GM12878 (cell line): Measurements from ENCODE around the gene KLB. TPM values are rescaled to one million over a fixed set of nuclear protein-coding genes. Genes with fewer than 3 reads are reported as not detected.
"Not testable (repeated sequence)": the region's sequence is repeated elsewhere in the genome, so short reads cannot be mapped to it uniquely, and the experiment has no call there.

ENCODE experiments used
- ATAC-seq: fragments of 200-7000 bp; cut with Tn5 transposase; 3 replicates; pipeline ENCODE4 v1.9.1; 2020; ENCODE audit warnings: mild to moderate bottlenecking, moderate library complexity
- BruUV-seq: library from RNA; stranded (reverse); fragments of 400-500 nt; replicated peaks from 2 replicates; lab custom pipeline; 2021; lab: Mats Ljungman, UMichigan
- CTCF ChIA-PET: fragments of 300-600 bp; sonication (Branson Sonifier 250); formaldehyde crosslinking; extraction: SDS; loops from one replicate; lab custom pipeline; 2021; ENCODE audit warnings: inconsistent platforms; lab: Yijun Ruan, JAX
- POLR2A ChIA-PET: fragments of 350-600 bp; formaldehyde crosslinking; extraction: SDS; loops from one replicate; lab custom pipeline; 2021; ENCODE audit warnings: inconsistent platforms; lab: Charles Lee
- RAD21 ChIA-PET: fragments of 300-600 bp; sonication (Branson Sonifier 250); formaldehyde crosslinking; loops from one replicate; lab custom pipeline; 2023; ENCODE audit warnings: antibody characterized with exemption; ENCODE audit not compliant: unreplicated experiment; lab: Charles Lee
- SMC1A ChIA-PET: fragments of 300-600 bp; sonication (Branson Sonifier 250); formaldehyde crosslinking; loops from one replicate; lab custom pipeline; 2023; ENCODE audit not compliant: unreplicated experiment, uncharacterized antibody; lab: Charles Lee
- DNase-seq: peaks from one replicate; pipeline ENCODE4 v3.0.0-alpha.2; 2011; ENCODE audit warnings: low read depth, low spot score
- FAIRE-seq: peaks from 3 replicates; lab custom pipeline; 2011; peaks lifted over from hg19 to GRCh38; lab: Jason Lieb, UNC
- H2AFZ ChIP-seq: 2 replicates; pipeline ENCODE4 v1.6.0; 2011; ENCODE audit warnings: low read depth, low read length, control low read depth; ENCODE audit not compliant: control insufficient read depth
- H3K27ac ChIP-seq: 2 replicates; pipeline ENCODE4 v1.5.1; 2011; ENCODE audit warnings: control low read depth; ENCODE audit not compliant: control insufficient read depth, insufficient read depth
- H3K27me3 ChIP-seq, 2 experiments: replicated peaks in 1 of 2; 2 replicates each; pipeline versions ENCODE4 v1.6.0 to v1.6.1; 2011; ENCODE audit warnings: low read length in 1 of 2; ENCODE audit not compliant: control insufficient read depth in 2 of 2, insufficient read depth in 2 of 2
- H3K36me3 ChIP-seq, 2 experiments: 2 replicates each; pipeline ENCODE4 v1.5.1; 2011; ENCODE audit warnings: low read length in 1 of 2; ENCODE audit not compliant: control insufficient read depth in 2 of 2, insufficient read depth in 2 of 2
- H3K4me1 ChIP-seq: 2 replicates; pipeline ENCODE4 v1.6.1; 2011; ENCODE audit warnings: mild to moderate bottlenecking, low read length, moderate library complexity, mixed read lengths; ENCODE audit not compliant: control insufficient read depth, insufficient read depth
- H3K4me2 ChIP-seq: 2 replicates; pipeline ENCODE4 v1.6.0; 2011; ENCODE audit warnings: control low read depth; ENCODE audit not compliant: control insufficient read depth, insufficient read depth
- H3K4me3 ChIP-seq: fragments of 200-600 bp; sonication (generic); 2 replicates; pipeline ENCODE4 v1.5.1; 2016
- H3K79me2 ChIP-seq: 2 replicates; pipeline ENCODE4 v1.6.0; 2011; ENCODE audit warnings: low read length; ENCODE audit not compliant: control insufficient read depth, insufficient read depth
- H3K9ac ChIP-seq: 2 replicates; pipeline ENCODE4 v1.8.0; 2011; ENCODE audit warnings: low read length, control low read depth, mixed read lengths; ENCODE audit not compliant: control insufficient read depth, insufficient read depth
- H3K9me3 ChIP-seq: replicated peaks from 3 replicates; pipeline ENCODE4 v1.5.1; 2011; ENCODE audit warnings: mild to moderate bottlenecking, low read length; ENCODE audit not compliant: control insufficient read depth, insufficient read depth
- H4K20me1 ChIP-seq: 2 replicates; pipeline ENCODE4 v1.6.0; 2011; ENCODE audit not compliant: control insufficient read depth, insufficient read depth
- BHLHE40 ChIP-seq, 2 experiments: fragments of 450-650 bp in 1 of 2; IDR thresholded peaks; 2 replicates each; pipeline ENCODE4 v1.6.1; 2011 to 2017; ENCODE audit warnings: low read depth in 2 of 2, borderline replicate concordance in 1 of 2, improper control_type of control experiment in 1 of 2, low read length in 1 of 2, mild to moderate bottlenecking in 1 of 2
- ESRRA ChIP-seq: IDR thresholded peaks from 2 replicates; pipeline ENCODE4 v1.6.1; 2012; ENCODE audit warnings: mild to moderate bottlenecking, low read length, improper control_type of control experiment
- IKZF1 ChIP-seq: fragments of 450-650 bp; conservative IDR thresholded peaks from 2 replicates; pipeline ENCODE4 v1.6.1; 2017; ENCODE audit warnings: antibody characterized with exemption, mild to moderate bottlenecking
- PAX8 ChIP-seq: fragments of 450-650 bp; IDR thresholded peaks from 2 replicates; pipeline ENCODE4 v1.6.1; 2017; ENCODE audit warnings: mild to moderate bottlenecking, moderate library complexity
- SIX5 ChIP-seq: IDR thresholded peaks from 2 replicates; pipeline ENCODE4 v1.6.1; 2011; ENCODE audit warnings: mild to moderate bottlenecking, low read depth, low read length, moderate library complexity; ENCODE audit not compliant: severe bottlenecking
- TCF7 ChIP-seq: IDR thresholded peaks from 2 replicates; pipeline ENCODE4 v1.6.1; 2014; ENCODE audit warnings: antibody characterized with exemption, borderline replicate concordance
- ZNF622 ChIP-seq: fragments of 450-650 bp; IDR thresholded peaks from 2 replicates; pipeline ENCODE4 v1.6.1; 2017; ENCODE audit warnings: mild to moderate bottlenecking, inconsistent platforms
- WGBS: methylation state at CpG from one replicate; pipeline ENCODE4 v1.1.6; 2016; ENCODE audit warnings: low lambda C conversion rate; ENCODE audit not compliant: insufficient replicate concordance, insufficient coverage; ENCODE audit errors: missing lambda C conversion rate; 5-methylcytosine and 5-hydroxymethylcytosine counted together
- in situ Hi-C: fragments of 300-500 bp; cut with MboI; formaldehyde crosslinking; loops from 9 replicates; pipeline ENCODE4 v1.14.3; 2018; ENCODE audit warnings: mixed read lengths
- intact Hi-C: fragments of 100-400 bp; cut with micrococcal nuclease; formaldehyde crosslinking; loops from one replicate; pipeline ENCODE4 v1.14.2; 2022; ENCODE audit not compliant: unreplicated experiment
- polyA plus RNA-seq, 11 experiments: library from polyadenylated mRNA; depleted of rRNA in 4 of 11; unstranded in 6 of 11; stranded (reverse) in 5 of 11; fragments of >200 nt; fragmentation: Nextera tagmentation in 4 of 11; fragmentation: Illumina TruSeq in 1 of 11; extraction: Ambion mirVana in 4 of 11; extraction: Trizol in 1 of 11; gene quantifications; 1 replicate in 1 of 11; 2 replicates in 10 of 11; pipeline versions ENCODE4 v1.2.1 to v1.2.3, GENCODE V29; 2011 to 2016; ENCODE audit warnings: inconsistent platforms in 2 of 11, missing spikeins in 2 of 11, low read depth in 1 of 11
- total RNA-seq, 4 experiments: library from RNA; depleted of rRNA in 3 of 4; stranded (reverse); fragments of >200 nt in 3 of 4; fragmentation: Illumina TruSeq in 1 of 4; extraction: Trizol in 1 of 4; gene quantifications; 2 replicates each; pipeline versions ENCODE4 v1.2.1 to v1.2.3, GENCODE V29; 2013 to 2021
- TF ChIP-seq, protein P1 (sequence below): fragments of 450-650 bp; IDR thresholded peaks from 2 replicates; pipeline ENCODE4 v1.6.1; 2017; ENCODE audit warnings: mild to moderate bottlenecking
- TF ChIP-seq, protein P2 (sequence below): fragments of 450-650 bp; IDR thresholded peaks from 2 replicates; pipeline ENCODE4 v1.6.1; 2014; ENCODE audit warnings: mild to moderate bottlenecking

The KLB gene
- total and polyA plus RNA-seq, 10 of the 15 experiments (the other 5 are each of a cell fraction or from before 2014, with no cell fraction given): under 0.01 to 0.13 (median 0.04) TPM; not detected in 1

DNA sequence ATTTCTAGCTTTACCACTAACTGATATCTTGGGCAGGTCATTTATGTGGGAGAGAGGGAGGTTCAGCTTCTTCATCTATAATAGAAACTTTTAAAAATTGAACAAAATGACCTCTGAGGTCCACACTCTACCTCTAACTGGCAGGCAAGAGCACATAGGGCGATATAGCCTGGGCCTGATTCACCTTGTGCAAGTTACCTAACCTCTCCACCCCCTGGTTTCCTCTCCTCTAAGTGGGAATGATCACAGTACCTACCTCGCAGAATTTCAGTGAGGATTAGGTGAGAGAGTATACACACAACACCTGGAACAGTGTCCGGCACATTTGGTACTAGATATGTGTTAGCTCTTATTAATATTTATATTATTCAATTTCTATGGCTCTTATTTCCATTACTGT is 15.5 kb downstream of the KLB start:
- 55% methylated on average over 3 of the region's 3 CpGs for WGBS
- ChIA-PET SMC1A (interaction anchor here (0.5 to 0.6 kb wide), 2 partner anchors 17 to 501 kb away, joined by 3 read pairs; no protein-coding TSS in a partner anchor), RAD21 (no interaction called here), CTCF (interaction anchor here (1.4 kb wide), 1 partner anchor 16 kb away, joined by 3 read pairs; the partner anchor contains the start of gene KLB)
- Histone ChIP-seq H3K36me3 (no peaks in the 10 kb centered on the region), H3K4me2 (no peak overlapping the region), H3K4me3 (no peak overlapping the region), H2AFZ (no peak overlapping the region)
- in situ Hi-C loops (no loop called here), intact Hi-C loops (no loop called here)
- no peak for FAIRE-seq
- no peak for ATAC-seq
- TF ChIP-seq IKZF1 (no peak), BHLHE40 (IDR thresholded peaks at IDR 0.05; ENCODE audit: borderline replicate concordance in 1 of 2, low read depth in 2 of 2, low read length in 1 of 2) (no peak), ZNF622 (no peak), ESRRA (no peak), TCF7 (no peak), SIX5 (no peak), PAX8 (no peak)
- TF ChIP-seq, protein P1, sequence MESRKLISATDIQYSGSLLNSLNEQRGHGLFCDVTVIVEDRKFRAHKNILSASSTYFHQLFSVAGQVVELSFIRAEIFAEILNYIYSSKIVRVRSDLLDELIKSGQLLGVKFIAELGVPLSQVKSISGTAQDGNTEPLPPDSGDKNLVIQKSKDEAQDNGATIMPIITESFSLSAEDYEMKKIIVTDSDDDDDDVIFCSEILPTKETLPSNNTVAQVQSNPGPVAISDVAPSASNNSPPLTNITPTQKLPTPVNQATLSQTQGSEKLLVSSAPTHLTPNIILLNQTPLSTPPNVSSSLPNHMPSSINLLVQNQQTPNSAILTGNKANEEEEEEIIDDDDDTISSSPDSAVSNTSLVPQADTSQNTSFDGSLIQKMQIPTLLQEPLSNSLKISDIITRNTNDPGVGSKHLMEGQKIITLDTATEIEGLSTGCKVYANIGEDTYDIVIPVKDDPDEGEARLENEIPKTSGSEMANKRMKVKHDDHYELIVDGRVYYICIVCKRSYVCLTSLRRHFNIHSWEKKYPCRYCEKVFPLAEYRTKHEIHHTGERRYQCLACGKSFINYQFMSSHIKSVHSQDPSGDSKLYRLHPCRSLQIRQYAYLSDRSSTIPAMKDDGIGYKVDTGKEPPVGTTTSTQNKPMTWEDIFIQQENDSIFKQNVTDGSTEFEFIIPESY: no peak
- TF ChIP-seq, protein P2, sequence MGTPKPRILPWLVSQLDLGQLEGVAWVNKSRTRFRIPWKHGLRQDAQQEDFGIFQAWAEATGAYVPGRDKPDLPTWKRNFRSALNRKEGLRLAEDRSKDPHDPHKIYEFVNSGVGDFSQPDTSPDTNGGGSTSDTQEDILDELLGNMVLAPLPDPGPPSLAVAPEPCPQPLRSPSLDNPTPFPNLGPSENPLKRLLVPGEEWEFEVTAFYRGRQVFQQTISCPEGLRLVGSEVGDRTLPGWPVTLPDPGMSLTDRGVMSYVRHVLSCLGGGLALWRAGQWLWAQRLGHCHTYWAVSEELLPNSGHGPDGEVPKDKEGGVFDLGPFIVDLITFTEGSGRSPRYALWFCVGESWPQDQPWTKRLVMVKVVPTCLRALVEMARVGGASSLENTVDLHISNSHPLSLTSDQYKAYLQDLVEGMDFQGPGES: no peak
- TF ChIP-seq, all 136 proteins: peak for 0
- POLR2A ChIA-PET: no interaction called here
- Histone ChIP-seq H3K9me3 (no peaks in the 10 kb centered on the region), H4K20me1 (no peaks in the 10 kb centered on the region), H3K9ac (no peak overlapping the region), H3K4me1 (no peaks in the 10 kb centered on the region), H3K27me3 (no peaks in the 10 kb centered on the region), H3K79me2 (no peaks in the 10 kb centered on the region), H3K27ac (no peak overlapping the region)
- no peak for DNase-seq
- BruUV-seq: no TSS peak

DNA sequence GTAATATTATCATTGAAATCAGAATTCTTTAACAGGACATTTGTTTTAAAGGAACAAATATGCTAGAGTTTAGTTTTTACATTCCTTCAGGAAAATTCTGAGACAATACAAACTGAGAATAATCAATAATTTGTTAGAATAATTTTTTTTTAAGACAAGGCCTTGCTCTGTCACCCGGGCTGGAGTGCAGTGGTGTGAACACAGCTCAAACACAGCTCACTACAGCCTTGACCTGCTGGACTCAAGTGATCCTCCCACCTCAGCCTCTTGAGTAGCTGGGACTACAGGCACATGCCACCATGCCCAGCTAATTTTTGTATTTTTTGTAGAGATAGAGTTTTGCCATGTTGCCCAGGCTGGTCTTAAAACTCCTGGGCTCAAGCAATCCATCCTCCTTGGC is 18.6 kb downstream of the KLB start:
- H3K27ac ChIP-seq, H3K4me2 ChIP-seq, SMC1A ChIA-PET, H3K4me3 ChIP-seq, ATAC-seq, POLR2A ChIA-PET, H3K27me3 ChIP-seq, DNase-seq, H3K9me3 ChIP-seq, H2AFZ ChIP-seq, FAIRE-seq, H3K36me3 ChIP-seq, intact Hi-C loops, H4K20me1 ChIP-seq, H3K9ac ChIP-seq, H3K79me2 ChIP-seq, CTCF ChIA-PET, RAD21 ChIA-PET, H3K4me1 ChIP-seq, BruUV-seq: not testable (repeated sequence)
- in situ Hi-C loops: loop anchor here (25.0 kb wide), 1 partner anchor 513 kb away; no protein-coding TSS in a partner anchor
- 36% methylated on average over 1 of the region's 1 CpG for WGBS
